GM12872 (cell line): ENCODE results near the gene MOB3B.

ENCODE experiments used
- TF ChIP-seq, protein P1 (sequence below): IDR thresholded peaks from 3 replicates; pipeline ENCODE4 v1.5.1; 2011; ENCODE audit warnings: low read depth, mild to moderate bottlenecking, low read length, moderate library complexity; ENCODE audit not compliant: insufficient read depth

MOB3B gene

GRCh38 chr9:27388150-27388549 lies 141.5 kb downstream of the MOB3B start:
- TF ChIP-seq, protein P1, sequence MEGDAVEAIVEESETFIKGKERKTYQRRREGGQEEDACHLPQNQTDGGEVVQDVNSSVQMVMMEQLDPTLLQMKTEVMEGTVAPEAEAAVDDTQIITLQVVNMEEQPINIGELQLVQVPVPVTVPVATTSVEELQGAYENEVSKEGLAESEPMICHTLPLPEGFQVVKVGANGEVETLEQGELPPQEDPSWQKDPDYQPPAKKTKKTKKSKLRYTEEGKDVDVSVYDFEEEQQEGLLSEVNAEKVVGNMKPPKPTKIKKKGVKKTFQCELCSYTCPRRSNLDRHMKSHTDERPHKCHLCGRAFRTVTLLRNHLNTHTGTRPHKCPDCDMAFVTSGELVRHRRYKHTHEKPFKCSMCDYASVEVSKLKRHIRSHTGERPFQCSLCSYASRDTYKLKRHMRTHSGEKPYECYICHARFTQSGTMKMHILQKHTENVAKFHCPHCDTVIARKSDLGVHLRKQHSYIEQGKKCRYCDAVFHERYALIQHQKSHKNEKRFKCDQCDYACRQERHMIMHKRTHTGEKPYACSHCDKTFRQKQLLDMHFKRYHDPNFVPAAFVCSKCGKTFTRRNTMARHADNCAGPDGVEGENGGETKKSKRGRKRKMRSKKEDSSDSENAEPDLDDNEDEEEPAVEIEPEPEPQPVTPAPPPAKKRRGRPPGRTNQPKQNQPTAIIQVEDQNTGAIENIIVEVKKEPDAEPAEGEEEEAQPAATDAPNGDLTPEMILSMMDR: no peak

DNA sequence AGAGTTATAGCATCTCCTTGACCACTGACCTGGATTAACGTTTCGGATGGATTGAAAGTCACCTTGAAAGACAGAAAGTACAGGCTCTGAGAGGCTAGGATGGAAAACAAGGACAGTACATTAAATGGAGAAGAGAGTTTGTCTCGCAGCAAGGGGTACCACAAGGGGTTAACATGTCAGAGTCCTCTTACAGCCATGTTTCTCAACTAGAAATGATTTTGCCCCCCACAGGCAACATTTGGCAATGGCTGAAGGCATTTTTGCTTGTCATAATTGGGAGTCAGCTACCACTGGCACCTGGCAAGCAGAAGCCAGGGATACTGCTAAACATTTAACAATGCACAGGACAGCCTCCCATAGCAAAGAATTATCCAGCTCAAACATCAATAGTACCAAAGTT lies 141.9 kb downstream of the MOB3B start:
- TF ChIP-seq, protein P1: 0 out of 3 replicates have a peak, but pooled peaks have one; percentile 22

GRCh38 chr9:27386571-27387091 lies 143.0 kb downstream of the MOB3B start:
- TF ChIP-seq, protein P1: no peak

GRCh38 chr9:27385606-27386322 lies 143.8 kb downstream of the MOB3B start:
- TF ChIP-seq, protein P1: no peak

- TF ChIP-seq, protein P1: no peak
These were observed 145.2 kb downstream of the MOB3B start for GRCh38 chr9:27384262-27385014.

DNA sequence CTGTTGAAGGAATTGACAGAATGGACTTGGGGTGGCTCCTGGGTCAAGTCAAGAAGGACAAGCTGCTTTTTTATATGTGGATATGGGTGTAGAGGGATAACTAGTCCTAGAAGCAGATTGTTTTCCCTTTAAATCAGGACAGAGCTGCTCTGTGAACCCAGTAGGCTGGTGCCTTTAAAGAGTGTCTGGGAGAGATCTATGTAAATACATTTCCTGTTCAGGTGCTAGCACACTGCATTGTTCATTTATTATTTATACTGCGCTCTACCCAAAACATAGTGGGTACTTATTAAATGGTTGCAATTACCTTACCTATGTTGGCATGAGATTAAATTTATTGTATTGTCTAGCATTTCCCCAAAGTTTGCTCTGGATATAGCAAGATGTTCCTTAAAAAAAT lies 146.1 kb downstream of the MOB3B start:
- TF ChIP-seq, protein P1: no peak

- TF ChIP-seq, protein P1: no peak
These were observed 146.6 kb downstream of the MOB3B start for GRCh38 chr9:27382975-27383374.
